GM12878 (cell line): ENCODE results near the gene XRN2.

Experiments
- CBFB ChIP-seq: IDR thresholded peaks from 2 replicates; pipeline ENCODE4 v1.6.1; 2016; ENCODE audit warnings: antibody characterized with exemption, low read depth
- CREB1 ChIP-seq: IDR thresholded peaks from 2 replicates; pipeline ENCODE4 v1.6.1; 2012; ENCODE audit warnings: low read depth, mild to moderate bottlenecking, inconsistent platforms
- CREM ChIP-seq: IDR thresholded peaks from 2 replicates; pipeline ENCODE4 v1.6.1; 2014; ENCODE audit warnings: antibody characterized with exemption, low read depth
- CTCF ChIP-seq, 3 experiments: IDR thresholded peaks in 2 of 3; conservative IDR thresholded peaks in 1 of 3; 2 replicates each; pipeline ENCODE4 v1.5.1; 2011; ENCODE audit warnings: low read depth in 3 of 3, low read length in 3 of 3, mild to moderate bottlenecking in 3 of 3, control low read depth in 2 of 3, moderate library complexity in 2 of 3, inconsistent platforms in 1 of 3, mixed read lengths in 1 of 3; ENCODE audit not compliant: control insufficient read depth in 2 of 3, insufficient read depth in 1 of 3; ENCODE audit errors: extremely low read depth in 1 of 3
- FOS ChIP-seq: IDR thresholded peaks from 3 replicates; pipeline ENCODE4 v1.6.1; 2011; ENCODE audit warnings: borderline replicate concordance; ENCODE audit not compliant: insufficient read length; ENCODE audit errors: extremely low read depth
- HDAC2 ChIP-seq: fragments of 200-600 bp; sonication (generic); IDR thresholded peaks from 2 replicates; pipeline ENCODE4 v1.6.1; 2017
- NR2C2 ChIP-seq: IDR thresholded peaks from 2 replicates; pipeline ENCODE4 v1.6.1; 2011; ENCODE audit warnings: borderline replicate concordance, low read depth; ENCODE audit not compliant: control insufficient read depth, insufficient read length
- POU2F2 ChIP-seq: IDR thresholded peaks from 3 replicates; pipeline ENCODE4 v1.6.1; 2011; ENCODE audit warnings: low read depth, mild to moderate bottlenecking, low read length, borderline replicate concordance
- SIN3A ChIP-seq: IDR thresholded peaks from 2 replicates; pipeline ENCODE4 v1.6.1; 2012; ENCODE audit warnings: low read depth, low read length, improper control_type of control experiment
- SMAD1 ChIP-seq: fragments of 450-650 bp; IDR thresholded peaks from 2 replicates; pipeline ENCODE4 v1.6.1; 2018; ENCODE audit warnings: mild to moderate bottlenecking, low read depth; ENCODE audit not compliant: partially characterized antibody
- TCF7 ChIP-seq: IDR thresholded peaks from 2 replicates; pipeline ENCODE4 v1.6.1; 2014; ENCODE audit warnings: antibody characterized with exemption, borderline replicate concordance
- USF2 ChIP-seq: IDR thresholded peaks from 2 replicates; pipeline ENCODE4 v1.6.1; 2011; ENCODE audit warnings: low read depth, low read length, improper control_type of control experiment, borderline replicate concordance

DNA sequence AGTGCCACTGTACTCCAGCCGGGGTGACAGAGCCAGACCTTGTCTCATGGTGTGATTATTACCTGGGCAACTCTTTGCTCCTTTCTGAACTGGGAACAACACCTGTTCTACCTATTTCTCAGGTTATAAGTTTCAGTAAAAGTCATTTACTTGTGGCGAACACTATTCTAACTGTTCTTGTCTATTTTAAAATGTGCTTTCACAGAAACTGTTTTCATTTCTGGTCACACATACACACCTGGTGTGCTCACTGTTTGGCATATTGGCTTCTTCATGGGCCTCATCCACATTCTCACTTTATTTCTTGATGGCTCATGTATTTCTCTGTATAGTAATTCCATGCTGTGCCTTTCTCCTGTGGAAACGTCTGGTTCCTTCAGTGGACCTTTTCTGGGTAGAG, 30.5 kb upstream of the XRN2 start:
- TF ChIP-seq TCF7 (no peak), CREB1 (no peak), HDAC2 (no peak), USF2 (no peak), SMAD1 (no peak), NR2C2 (no peak), CREM (no peak), POU2F2 (no peak), FOS (no peak), CBFB (no peak), CTCF (IDR thresholded peaks at IDR 0.05 in 2 of 3, conservative IDR thresholded peaks at IDR 0.05 in 1 of 3; ENCODE audit: control insufficient read depth in 2 of 3, extremely low read depth in 1 of 3, insufficient read depth in 1 of 3, low read depth in 3 of 3, low read length in 3 of 3) (no peak), SIN3A (no peak)
